ENCODE results near the gene LIPA.

GRCh38 chr10:89207801-89208551 is 43.6 kb downstream of the LIPA start:
- no peak for TF ChIP-seq POLR2A (IDR thresholded peaks at IDR 0.05; ENCODE audit: low read depth, low read length)
- no peak for TF ChIP-seq CTCF (conservative IDR thresholded peaks at IDR 0.05; ENCODE audit: low read depth, low read length)
- TF ChIP-seq MXI1 (IDR thresholded peaks at IDR 0.05; ENCODE audit: borderline replicate concordance, low read depth, low read length): no peak
- no peak for TF ChIP-seq RFX5 (IDR thresholded peaks at IDR 0.05; ENCODE audit: low read depth, low read length)
- no peak for TF ChIP-seq SMC3 (IDR thresholded peaks at IDR 0.05; ENCODE audit: low read depth, low read length)
- TF ChIP-seq CHD1 (IDR thresholded peaks at IDR 0.05; ENCODE audit: low read depth, low read length): no peak
- TF ChIP-seq MAFK (IDR thresholded peaks at IDR 0.05; ENCODE audit: low read depth, low read length): no peak
- no peak for TF ChIP-seq USF2 (IDR thresholded peaks at IDR 0.05; ENCODE audit: low read depth, low read length)
- no peak for TF ChIP-seq RCOR1 (IDR thresholded peaks at IDR 0.05; ENCODE audit: insufficient replicate concordance, low read length)
- no peak for TF ChIP-seq ELK1 (IDR thresholded peaks at IDR 0.05; ENCODE audit: borderline replicate concordance, low read depth, low read length)
- TF ChIP-seq MAZ (IDR thresholded peaks at IDR 0.05; ENCODE audit: borderline replicate concordance, low read depth, low read length): no peak
- no peak for TF ChIP-seq FOS (IDR thresholded peaks at IDR 0.05; ENCODE audit: low read depth, low read length)
- no peak for TF ChIP-seq RAD21 (IDR thresholded peaks at IDR 0.05; ENCODE audit: low read length)

Measured in IMR-90 (cell line).